Loucy (cell line): Measurements from ENCODE around the gene FCHSD2.
A peak's percentile ranks its signal among the peaks of the same experiment; 100 is the strongest.

ENCODE experiments used
- H2AFZ ChIP-seq: fragments of 200-600 bp; sonication (generic); 2 replicates; pipeline ENCODE4 v1.6.0; 2016; ENCODE audit warnings: antibody characterized with exemption, mild to moderate bottlenecking, low read length, moderate library complexity
- H3F3A ChIP-seq: fragments of 200-600 bp; 2 replicates; pipeline ENCODE4 v1.6.0; 2016; ENCODE audit warnings: antibody characterized with exemption, low read depth, mild to moderate bottlenecking
- H3K27me3 ChIP-seq: fragments of 200-600 bp; sonication (generic); 2 replicates; pipeline ENCODE4 v1.6.1; 2014; ENCODE audit warnings: low read length, mild to moderate bottlenecking; ENCODE audit not compliant: insufficient read depth, poor library complexity, severe bottlenecking
- H3K36me3 ChIP-seq: fragments of 200-600 bp; sonication (generic); 2 replicates; pipeline ENCODE4 v1.6.1; 2016; ENCODE audit warnings: low read length; ENCODE audit not compliant: insufficient read depth
- H3K4me1 ChIP-seq: fragments of 200-600 bp; sonication (generic); 2 replicates; pipeline ENCODE4 v1.5.1; 2014; ENCODE audit warnings: low read length, mild to moderate bottlenecking; ENCODE audit not compliant: insufficient read depth, poor library complexity, severe bottlenecking
- H3K4me2 ChIP-seq: fragments of 200-600 bp; sonication (generic); 2 replicates; pipeline ENCODE4 v1.6.0; 2014; ENCODE audit warnings: antibody characterized with exemption, low read length, low read depth, mild to moderate bottlenecking; ENCODE audit not compliant: poor library complexity, severe bottlenecking
- H3K4me3 ChIP-seq: fragments of 200-600 bp; sonication (generic); 2 replicates; pipeline ENCODE4 v1.5.1; 2014; ENCODE audit warnings: low read length, mild to moderate bottlenecking, mixed read lengths; ENCODE audit not compliant: poor library complexity, severe bottlenecking
- H3K79me2 ChIP-seq: fragments of 200-600 bp; sonication (generic); 2 replicates; pipeline ENCODE4 v1.6.1; 2014; ENCODE audit warnings: low read length; ENCODE audit not compliant: insufficient read depth
- H3K9ac ChIP-seq: fragments of 200-600 bp; sonication (generic); 2 replicates; pipeline ENCODE4 v1.6.0; 2014; ENCODE audit warnings: mild to moderate bottlenecking, low read depth, low read length, moderate library complexity; ENCODE audit not compliant: poor library complexity, severe bottlenecking
- H3K9me2 ChIP-seq: fragments of 200-600 bp; sonication (generic); replicated peaks from 2 replicates; pipeline ENCODE4 v1.6.1; 2016; ENCODE audit warnings: low read depth, low read length, mixed read lengths
- H3K9me3 ChIP-seq: fragments of 200-600 bp; sonication (generic); 2 replicates; pipeline ENCODE4 v1.6.1; 2014; ENCODE audit warnings: mild to moderate bottlenecking, antibody characterized with exemption, low read length, low read depth; ENCODE audit not compliant: insufficient read depth
- H4K20me1 ChIP-seq: fragments of 200-600 bp; sonication (generic); 2 replicates; pipeline ENCODE4 v1.6.0; 2014; ENCODE audit warnings: antibody characterized with exemption, low read length, mild to moderate bottlenecking; ENCODE audit not compliant: insufficient read depth, poor library complexity, severe bottlenecking
- CTCF ChIP-seq: fragments of 200-600 bp; sonication (generic); conservative IDR thresholded peaks from 2 replicates; pipeline ENCODE4 v1.5.1; 2014; ENCODE audit warnings: mild to moderate bottlenecking, antibody characterized with exemption, low read length
- EZH2phosphoT487 ChIP-seq: fragments of 200-600 bp; IDR thresholded peaks from 2 replicates; pipeline ENCODE4 v1.6.1; 2018; ENCODE audit warnings: antibody characterized with exemption, mild to moderate bottlenecking, moderate library complexity, borderline replicate concordance

FCHSD2 gene

GRCh38 chr11:73047773-73048371 is 94.2 kb downstream of the FCHSD2 start:
- Histone ChIP-seq H3K9me2 (no peaks in the 10 kb centered on the region), H3K4me1 (peaks cover 26% of the 10 kb centered on the region), H2AFZ (no peak overlapping the region), H3K9ac (no peak overlapping the region), H3F3A (no peaks in the 10 kb centered on the region), H3K9me3 (no peaks in the 10 kb centered on the region), H3K79me2 (peaks cover 88% of the 10 kb centered on the region), H4K20me1 (peaks cover 66% of the 10 kb centered on the region), H3K4me3 (no peak overlapping the region), H3K27me3 (no peaks in the 10 kb centered on the region), H3K4me2 (peak overlapping the region; percentile 48), H3K36me3 (peaks cover 5% of the 10 kb centered on the region; the same call in 1 of the 2 replicates)
- TF ChIP-seq EZH2phosphoT487, result no peak
- TF ChIP-seq CTCF, result no peak

GRCh38 chr11:73040046-73040445 is 102.1 kb downstream of the FCHSD2 start:
- H3K9ac ChIP-seq, result no peak overlapping the region
- H3K4me1 ChIP-seq, result peaks cover 10% of the 10 kb centered on the region
- H3K27me3 ChIP-seq, result no peaks in the 10 kb centered on the region
- no peak overlapping the region for H3K4me2 ChIP-seq
- no peaks in the 10 kb centered on the region for H3K9me3 ChIP-seq
- H3K4me3 ChIP-seq, result no peak overlapping the region
- H3K36me3 ChIP-seq, result peaks cover 51% of the 10 kb centered on the region
- peaks cover 93% of the 10 kb centered on the region for H3K79me2 ChIP-seq
- no peak overlapping the region for H2AFZ ChIP-seq
- no peaks in the 10 kb centered on the region for H3F3A ChIP-seq
- no peaks in the 10 kb centered on the region for H3K9me2 ChIP-seq
- peaks cover 51% of the 10 kb centered on the region for H4K20me1 ChIP-seq
- TF ChIP-seq CTCF, result no peak
- TF ChIP-seq EZH2phosphoT487, result no peak

GRCh38 chr11:73034777-73035176 is 107.3 kb downstream of the FCHSD2 start:
- Histone ChIP-seq H3K36me3 (peaks cover 45% of the 10 kb centered on the region), H3K9ac (peak overlapping the region; percentile 43), H3K79me2 (peaks cover 93% of the 10 kb centered on the region), H4K20me1 (peaks cover 56% of the 10 kb centered on the region), H2AFZ (no peak overlapping the region), H3F3A (peaks cover 3% of the 10 kb centered on the region; the same call in 1 of the 2 replicates), H3K4me2 (peak overlapping the region; percentile 31), H3K4me1 (peaks cover 13% of the 10 kb centered on the region), H3K9me2 (no peaks in the 10 kb centered on the region), H3K9me3 (no peaks in the 10 kb centered on the region), H3K4me3 (no peak overlapping the region), H3K27me3 (no peaks in the 10 kb centered on the region)
- no peak for TF ChIP-seq CTCF
- no peak for TF ChIP-seq EZH2phosphoT487
